Adipocyte (in vitro differentiated cells): ENCODE results near the gene ZNF341.

Experiments
- DNase-seq: peaks from one replicate; pipeline ENCODE4 v3.0.0-alpha.2; 2015; ENCODE audit warnings: low read depth
- H3K27me3 ChIP-seq: replicated peaks from 2 replicates; pipeline ENCODE4 v1.7.0; 2013; ENCODE audit warnings: mild to moderate bottlenecking, low read length, moderate library complexity; ENCODE audit not compliant: control insufficient read depth, insufficient read depth
- H3K36me3 ChIP-seq: 2 replicates; pipeline ENCODE4 v1.7.0; 2013; ENCODE audit warnings: low read length, mild to moderate bottlenecking, moderate library complexity; ENCODE audit not compliant: control insufficient read depth, insufficient read depth, severe bottlenecking
- H3K4me1 ChIP-seq: 2 replicates; pipeline ENCODE4 v1.7.0; 2013; ENCODE audit warnings: mild to moderate bottlenecking, low read length, moderate library complexity; ENCODE audit not compliant: control insufficient read depth, insufficient read depth
- H3K4me3 ChIP-seq: 2 replicates; pipeline ENCODE4 v1.7.0; 2013; ENCODE audit warnings: mild to moderate bottlenecking, low read length, moderate library complexity
- H3K9ac ChIP-seq: 2 replicates; pipeline ENCODE4 v1.7.0; 2013; ENCODE audit warnings: mild to moderate bottlenecking, low read length, moderate library complexity
- H3K9me3 ChIP-seq: 2 replicates; pipeline ENCODE4 v1.7.0; 2013; ENCODE audit warnings: mild to moderate bottlenecking, low read length, moderate library complexity; ENCODE audit not compliant: control insufficient read depth

ZNF341 gene

GRCh38 chr20:33832103-33832804, 100.5 kb downstream of the ZNF341 start:
- DNase-seq = no peak
- peaks cover 51% of the 10 kb centered on the region for H3K4me1 ChIP-seq
- no peak overlapping the region for H3K9ac ChIP-seq
- no peaks in the 10 kb centered on the region for H3K27me3 ChIP-seq
- H3K9me3 ChIP-seq = no peaks in the 10 kb centered on the region
- no peak overlapping the region for H3K4me3 ChIP-seq
- H3K36me3 ChIP-seq = peaks cover 4% of the 10 kb centered on the region

- Histone ChIP-seq H3K9me3 (no peaks in the 10 kb centered on the region), H3K4me1 (peaks cover 47% of the 10 kb centered on the region), H3K36me3 (peaks cover 4% of the 10 kb centered on the region), H3K4me3 (no peak overlapping the region), H3K27me3 (no peaks in the 10 kb centered on the region), H3K9ac (no peak overlapping the region)
- no peak for DNase-seq
Measured at GRCh38 chr20:33833333-33833732, 101.5 kb downstream of the ZNF341 start.

GRCh38 chr20:33835615-33836172, 103.9 kb downstream of the ZNF341 start:
- H3K9ac ChIP-seq = no peak overlapping the region
- no peak overlapping the region for H3K4me3 ChIP-seq
- H3K9me3 ChIP-seq = no peaks in the 10 kb centered on the region
- peaks cover 4% of the 10 kb centered on the region for H3K36me3 ChIP-seq
- H3K4me1 ChIP-seq = peaks cover 27% of the 10 kb centered on the region
- H3K27me3 ChIP-seq = no peaks in the 10 kb centered on the region
- DNase-seq = no peak

GRCh38 chr20:33836277-33836676, 104.5 kb downstream of the ZNF341 start:
- Histone ChIP-seq H3K27me3 (no peaks in the 10 kb centered on the region), H3K4me1 (peaks cover 27% of the 10 kb centered on the region), H3K9ac (no peak overlapping the region), H3K9me3 (no peaks in the 10 kb centered on the region), H3K36me3 (peaks cover 4% of the 10 kb centered on the region), H3K4me3 (no peak overlapping the region)
- no peak for DNase-seq

GRCh38 chr20:33837096-33837830, 105.5 kb downstream of the ZNF341 start:
- Histone ChIP-seq H3K4me1 (peaks cover 27% of the 10 kb centered on the region), H3K4me3 (no peak overlapping the region), H3K36me3 (peaks cover 4% of the 10 kb centered on the region), H3K27me3 (no peaks in the 10 kb centered on the region), H3K9ac (no peak overlapping the region), H3K9me3 (no peaks in the 10 kb centered on the region)
- DNase-seq = no peak

- H3K36me3 ChIP-seq = peaks cover 4% of the 10 kb centered on the region
- no peak for DNase-seq
- H3K9ac ChIP-seq = no peak overlapping the region
- no peaks in the 10 kb centered on the region for H3K27me3 ChIP-seq
- no peaks in the 10 kb centered on the region for H3K9me3 ChIP-seq
- peaks cover 30% of the 10 kb centered on the region for H3K4me1 ChIP-seq
- H3K4me3 ChIP-seq = no peak overlapping the region
Measured at GRCh38 chr20:33838035-33838864, 106.5 kb downstream of the ZNF341 start.

GRCh38 chr20:33839591-33839990, 107.8 kb downstream of the ZNF341 start:
- Histone ChIP-seq H3K9ac (no peak overlapping the region), H3K36me3 (peaks cover 4% of the 10 kb centered on the region), H3K27me3 (no peaks in the 10 kb centered on the region), H3K9me3 (no peaks in the 10 kb centered on the region), H3K4me1 (peaks cover 36% of the 10 kb centered on the region), H3K4me3 (no peak overlapping the region)
- DNase-seq = no peak

GRCh38 chr20:33840160-33840559, 108.4 kb downstream of the ZNF341 start:
- H3K9me3 ChIP-seq = no peaks in the 10 kb centered on the region
- peaks cover 36% of the 10 kb centered on the region for H3K4me1 ChIP-seq
- no peak overlapping the region for H3K9ac ChIP-seq
- DNase-seq = no peak
- no peak overlapping the region for H3K4me3 ChIP-seq
- no peaks in the 10 kb centered on the region for H3K27me3 ChIP-seq
- no peaks in the 10 kb centered on the region for H3K36me3 ChIP-seq

- H3K36me3 ChIP-seq = no peaks in the 10 kb centered on the region
- H3K9me3 ChIP-seq = no peaks in the 10 kb centered on the region
- H3K9ac ChIP-seq = no peak overlapping the region
- H3K4me1 ChIP-seq = peaks cover 31% of the 10 kb centered on the region
- H3K27me3 ChIP-seq = no peaks in the 10 kb centered on the region
- no peak for DNase-seq
- H3K4me3 ChIP-seq = no peak overlapping the region
Measured at GRCh38 chr20:33840759-33841435, 109.1 kb downstream of the ZNF341 start.

- H3K4me1 ChIP-seq = peaks cover 31% of the 10 kb centered on the region
- H3K27me3 ChIP-seq = no peaks in the 10 kb centered on the region
- no peak overlapping the region for H3K9ac ChIP-seq
- no peak overlapping the region for H3K4me3 ChIP-seq
- no peak for DNase-seq
- no peaks in the 10 kb centered on the region for H3K9me3 ChIP-seq
- H3K36me3 ChIP-seq = no peaks in the 10 kb centered on the region
Measured at GRCh38 chr20:33841436-33841799, 109.6 kb downstream of the ZNF341 start.
